GM23338 (cell line): Measurements from ENCODE around the gene AKAP13. TPM values are rescaled to one million over a fixed set of nuclear protein-coding genes. Genes with fewer than 3 reads are reported as not detected.

Experiments
- ATAC-seq: fragments of 200-7000 bp; cut with Tn5 transposase; 3 replicates; pipeline ENCODE4 v1.9.1; 2020
- DNase-seq: peaks from one replicate; pipeline ENCODE4 v3.0.0-alpha.2; 2015; ENCODE audit warnings: low spot score
- H2AFZ ChIP-seq: fragments of 200-600 bp; sonication (generic); 2 replicates; pipeline ENCODE4 v1.8.0; 2016; ENCODE audit warnings: antibody characterized with exemption, mild to moderate bottlenecking, moderate library complexity
- H3F3A ChIP-seq: fragments of 200-600 bp; sonication (generic); replicated peaks from 2 replicates; pipeline ENCODE4 v1.8.0; 2017; ENCODE audit warnings: antibody characterized with exemption, mixed run types, low read depth
- H3K27ac ChIP-seq: fragments of 200-600 bp; sonication (generic); 2 replicates; pipeline ENCODE4 v1.6.1; 2016; ENCODE audit warnings: low read depth
- H3K27me3 ChIP-seq: fragments of 200-600 bp; sonication (generic); 2 replicates; pipeline ENCODE4 v1.8.0; 2016; ENCODE audit warnings: mild to moderate bottlenecking, mixed run types, moderate library complexity; ENCODE audit not compliant: insufficient read depth
- H3K36me3 ChIP-seq: fragments of 200-600 bp; sonication (generic); 2 replicates; pipeline ENCODE4 v1.8.0; 2016; ENCODE audit warnings: mild to moderate bottlenecking; ENCODE audit not compliant: insufficient read depth
- H3K4me1 ChIP-seq: fragments of 200-600 bp; sonication (generic); 2 replicates; pipeline ENCODE4 v1.8.0; 2016; ENCODE audit warnings: mild to moderate bottlenecking, moderate library complexity; ENCODE audit not compliant: insufficient read depth
- H3K4me2 ChIP-seq: fragments of 200-600 bp; sonication (generic); 2 replicates; pipeline ENCODE4 v1.7.1; 2017; ENCODE audit warnings: mixed run types
- H3K4me3 ChIP-seq: fragments of 200-600 bp; sonication (generic); 2 replicates; pipeline ENCODE4 v1.6.1; 2016; ENCODE audit warnings: mixed run types
- H3K79me2 ChIP-seq: fragments of 200-600 bp; sonication (generic); replicated peaks from 2 replicates; pipeline ENCODE4 v1.8.0; 2017; ENCODE audit warnings: mild to moderate bottlenecking; ENCODE audit not compliant: insufficient read depth
- H3K9me2 ChIP-seq: fragments of 200-600 bp; sonication (generic); 2 replicates; pipeline ENCODE4 v1.8.0; 2017; ENCODE audit not compliant: insufficient read depth
- H4K20me1 ChIP-seq: fragments of 200-600 bp; sonication (generic); replicated peaks from 2 replicates; pipeline ENCODE4 v1.8.0; 2017; ENCODE audit warnings: mild to moderate bottlenecking; ENCODE audit not compliant: insufficient read depth
- H3K27ac Mint-ChIP-seq: 2 replicates; pipeline ENCODE4 v1.8.0; 2020; ENCODE audit warnings: inconsistent platforms, mild to moderate bottlenecking, moderate library complexity, mixed read lengths
- H3K27me3 Mint-ChIP-seq: 3 replicates; pipeline ENCODE4 v1.8.0; 2022; ENCODE audit warnings: low read depth, mild to moderate bottlenecking, moderate library complexity, mixed read lengths, inconsistent platforms; ENCODE audit not compliant: insufficient read depth, poor library complexity
- H3K36me3 Mint-ChIP-seq: 3 replicates; pipeline ENCODE4 v1.8.0; 2021; ENCODE audit warnings: low read depth, mild to moderate bottlenecking, inconsistent platforms, moderate library complexity, mixed read lengths
- H3K4me1 Mint-ChIP-seq: 3 replicates; pipeline ENCODE4 v1.8.0; 2020; ENCODE audit warnings: mild to moderate bottlenecking, inconsistent platforms, mixed read lengths
- H3K4me3 Mint-ChIP-seq: 3 replicates; pipeline ENCODE4 v1.8.0; 2021; ENCODE audit warnings: moderate library complexity, mild to moderate bottlenecking, inconsistent platforms, mixed read lengths
- H3K9me3 Mint-ChIP-seq: 3 replicates; pipeline ENCODE4 v1.8.0; 2020; ENCODE audit warnings: moderate library complexity, mild to moderate bottlenecking, inconsistent platforms, mixed read lengths
- EZH2phosphoT487 ChIP-seq: fragments of 200-600 bp; sonication (generic); IDR thresholded peaks from one replicate; pipeline ENCODE4 v1.8.1; 2018; ENCODE audit warnings: antibody characterized with exemption; ENCODE audit not compliant: unreplicated experiment
- JUNB ChIP-seq: IDR thresholded peaks from one replicate; pipeline ENCODE4 v1.6.1; 2016; ENCODE audit warnings: antibody characterized with exemption; ENCODE audit not compliant: unreplicated experiment
- POLR2AphosphoS5 ChIP-seq: IDR thresholded peaks from 2 replicates; pipeline ENCODE4 v1.6.1; 2016; ENCODE audit warnings: antibody characterized with exemption, low read depth
- polyA plus RNA-seq: library from polyadenylated mRNA; unstranded; fragments of >200 nt; fragmentation: Nextera tagmentation; extraction: Ambion mirVana; gene quantifications from 2 replicates; pipeline ENCODE4 v1.2.1, GENCODE V29; 2016
- total RNA-seq: library from RNA; depleted of rRNA; stranded (reverse); fragments of >200 nt; shearing (Covaris generic); gene quantifications from 2 replicates; pipeline ENCODE4 v1.2.3, GENCODE V29; 2014
- TF ChIP-seq, protein P1 (sequence below): IDR thresholded peaks from 2 replicates; pipeline ENCODE4 v1.6.1; 2016; ENCODE audit warnings: antibody characterized with exemption
- TF ChIP-seq, protein P2 (sequence below): fragments of 250-450 bp; sonication (Bioruptor Pico); IDR thresholded peaks from 2 replicates; pipeline ENCODE4 v1.5.0; 2020; ENCODE audit warnings: mild to moderate bottlenecking, moderate library complexity
- TF ChIP-seq, protein P3 (sequence below): IDR thresholded peaks from one replicate; pipeline ENCODE4 v1.6.1; 2018; ENCODE audit warnings: antibody characterized with exemption; ENCODE audit not compliant: unreplicated experiment
- TF ChIP-seq, protein P4 (sequence below), 2 experiments: fragments of 200-600 bp in 1 of 2; sonication (generic) in 1 of 2; conservative IDR thresholded peaks; 2 replicates each; pipeline versions ENCODE4 v1.5.1 to v1.6.1; 2016 to 2017; ENCODE audit warnings: antibody characterized with exemption in 2 of 2, low read depth in 2 of 2, mild to moderate bottlenecking in 2 of 2, moderate library complexity in 1 of 2

Gene AKAP13
- total and polyA plus RNA-seq, 2 experiments from 2014 or later: 46.2 to 60.7 TPM

DNA sequence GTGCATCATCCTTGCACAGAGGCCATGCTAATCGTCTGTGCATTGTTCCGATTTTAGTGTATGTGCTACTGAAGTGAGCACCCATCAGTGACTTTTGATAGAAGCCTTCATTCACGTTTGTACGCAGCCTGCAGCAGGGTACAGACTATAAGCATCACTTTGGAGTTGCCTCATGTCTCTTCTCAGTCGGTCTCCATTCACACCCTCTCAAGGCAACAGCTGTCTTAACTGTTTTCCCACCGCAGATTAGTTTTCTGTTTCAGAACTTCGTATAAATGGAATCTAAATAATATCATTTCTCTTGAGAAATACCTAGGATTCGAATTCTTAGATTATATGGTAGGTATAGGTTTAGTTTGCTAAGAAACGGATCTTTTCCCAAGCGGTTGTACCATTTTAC, 271.1 kb downstream of the AKAP13 start:
- no peak for ATAC-seq
- Histone ChIP-seq H3K27me3 (no peaks in the 10 kb centered on the region), H3K4me3 (no peak overlapping the region), H2AFZ (no peak overlapping the region), H3K4me1 (peaks cover 3% of the 10 kb centered on the region; the same call in 1 of the 2 replicates), H3K4me2 (no peak overlapping the region), H3F3A (no peaks in the 10 kb centered on the region), H3K27ac (no peak overlapping the region), H3K79me2 (no peaks in the 10 kb centered on the region; the same call in 1 of the 2 replicates), H4K20me1 (no peaks in the 10 kb centered on the region), H3K9me2 (no peaks in the 10 kb centered on the region), H3K36me3 (no peaks in the 10 kb centered on the region)
- Mint-ChIP-seq H3K27me3 (peaks cover 4% of the 10 kb centered on the region), H3K36me3 (peaks cover 15% of the 10 kb centered on the region), H3K27ac (no peak overlapping the region), H3K4me1 (peaks cover 8% of the 10 kb centered on the region; the same call in 2 of the 3 replicates), H3K4me3 (no peak overlapping the region), H3K9me3 (no peaks in the 10 kb centered on the region)
- no peak for DNase-seq
- TF ChIP-seq EZH2phosphoT487: no peak
- TF ChIP-seq, protein P1, sequence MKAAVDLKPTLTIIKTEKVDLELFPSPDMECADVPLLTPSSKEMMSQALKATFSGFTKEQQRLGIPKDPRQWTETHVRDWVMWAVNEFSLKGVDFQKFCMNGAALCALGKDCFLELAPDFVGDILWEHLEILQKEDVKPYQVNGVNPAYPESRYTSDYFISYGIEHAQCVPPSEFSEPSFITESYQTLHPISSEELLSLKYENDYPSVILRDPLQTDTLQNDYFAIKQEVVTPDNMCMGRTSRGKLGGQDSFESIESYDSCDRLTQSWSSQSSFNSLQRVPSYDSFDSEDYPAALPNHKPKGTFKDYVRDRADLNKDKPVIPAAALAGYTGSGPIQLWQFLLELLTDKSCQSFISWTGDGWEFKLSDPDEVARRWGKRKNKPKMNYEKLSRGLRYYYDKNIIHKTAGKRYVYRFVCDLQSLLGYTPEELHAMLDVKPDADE: no peak
- TF ChIP-seq, protein P2, sequence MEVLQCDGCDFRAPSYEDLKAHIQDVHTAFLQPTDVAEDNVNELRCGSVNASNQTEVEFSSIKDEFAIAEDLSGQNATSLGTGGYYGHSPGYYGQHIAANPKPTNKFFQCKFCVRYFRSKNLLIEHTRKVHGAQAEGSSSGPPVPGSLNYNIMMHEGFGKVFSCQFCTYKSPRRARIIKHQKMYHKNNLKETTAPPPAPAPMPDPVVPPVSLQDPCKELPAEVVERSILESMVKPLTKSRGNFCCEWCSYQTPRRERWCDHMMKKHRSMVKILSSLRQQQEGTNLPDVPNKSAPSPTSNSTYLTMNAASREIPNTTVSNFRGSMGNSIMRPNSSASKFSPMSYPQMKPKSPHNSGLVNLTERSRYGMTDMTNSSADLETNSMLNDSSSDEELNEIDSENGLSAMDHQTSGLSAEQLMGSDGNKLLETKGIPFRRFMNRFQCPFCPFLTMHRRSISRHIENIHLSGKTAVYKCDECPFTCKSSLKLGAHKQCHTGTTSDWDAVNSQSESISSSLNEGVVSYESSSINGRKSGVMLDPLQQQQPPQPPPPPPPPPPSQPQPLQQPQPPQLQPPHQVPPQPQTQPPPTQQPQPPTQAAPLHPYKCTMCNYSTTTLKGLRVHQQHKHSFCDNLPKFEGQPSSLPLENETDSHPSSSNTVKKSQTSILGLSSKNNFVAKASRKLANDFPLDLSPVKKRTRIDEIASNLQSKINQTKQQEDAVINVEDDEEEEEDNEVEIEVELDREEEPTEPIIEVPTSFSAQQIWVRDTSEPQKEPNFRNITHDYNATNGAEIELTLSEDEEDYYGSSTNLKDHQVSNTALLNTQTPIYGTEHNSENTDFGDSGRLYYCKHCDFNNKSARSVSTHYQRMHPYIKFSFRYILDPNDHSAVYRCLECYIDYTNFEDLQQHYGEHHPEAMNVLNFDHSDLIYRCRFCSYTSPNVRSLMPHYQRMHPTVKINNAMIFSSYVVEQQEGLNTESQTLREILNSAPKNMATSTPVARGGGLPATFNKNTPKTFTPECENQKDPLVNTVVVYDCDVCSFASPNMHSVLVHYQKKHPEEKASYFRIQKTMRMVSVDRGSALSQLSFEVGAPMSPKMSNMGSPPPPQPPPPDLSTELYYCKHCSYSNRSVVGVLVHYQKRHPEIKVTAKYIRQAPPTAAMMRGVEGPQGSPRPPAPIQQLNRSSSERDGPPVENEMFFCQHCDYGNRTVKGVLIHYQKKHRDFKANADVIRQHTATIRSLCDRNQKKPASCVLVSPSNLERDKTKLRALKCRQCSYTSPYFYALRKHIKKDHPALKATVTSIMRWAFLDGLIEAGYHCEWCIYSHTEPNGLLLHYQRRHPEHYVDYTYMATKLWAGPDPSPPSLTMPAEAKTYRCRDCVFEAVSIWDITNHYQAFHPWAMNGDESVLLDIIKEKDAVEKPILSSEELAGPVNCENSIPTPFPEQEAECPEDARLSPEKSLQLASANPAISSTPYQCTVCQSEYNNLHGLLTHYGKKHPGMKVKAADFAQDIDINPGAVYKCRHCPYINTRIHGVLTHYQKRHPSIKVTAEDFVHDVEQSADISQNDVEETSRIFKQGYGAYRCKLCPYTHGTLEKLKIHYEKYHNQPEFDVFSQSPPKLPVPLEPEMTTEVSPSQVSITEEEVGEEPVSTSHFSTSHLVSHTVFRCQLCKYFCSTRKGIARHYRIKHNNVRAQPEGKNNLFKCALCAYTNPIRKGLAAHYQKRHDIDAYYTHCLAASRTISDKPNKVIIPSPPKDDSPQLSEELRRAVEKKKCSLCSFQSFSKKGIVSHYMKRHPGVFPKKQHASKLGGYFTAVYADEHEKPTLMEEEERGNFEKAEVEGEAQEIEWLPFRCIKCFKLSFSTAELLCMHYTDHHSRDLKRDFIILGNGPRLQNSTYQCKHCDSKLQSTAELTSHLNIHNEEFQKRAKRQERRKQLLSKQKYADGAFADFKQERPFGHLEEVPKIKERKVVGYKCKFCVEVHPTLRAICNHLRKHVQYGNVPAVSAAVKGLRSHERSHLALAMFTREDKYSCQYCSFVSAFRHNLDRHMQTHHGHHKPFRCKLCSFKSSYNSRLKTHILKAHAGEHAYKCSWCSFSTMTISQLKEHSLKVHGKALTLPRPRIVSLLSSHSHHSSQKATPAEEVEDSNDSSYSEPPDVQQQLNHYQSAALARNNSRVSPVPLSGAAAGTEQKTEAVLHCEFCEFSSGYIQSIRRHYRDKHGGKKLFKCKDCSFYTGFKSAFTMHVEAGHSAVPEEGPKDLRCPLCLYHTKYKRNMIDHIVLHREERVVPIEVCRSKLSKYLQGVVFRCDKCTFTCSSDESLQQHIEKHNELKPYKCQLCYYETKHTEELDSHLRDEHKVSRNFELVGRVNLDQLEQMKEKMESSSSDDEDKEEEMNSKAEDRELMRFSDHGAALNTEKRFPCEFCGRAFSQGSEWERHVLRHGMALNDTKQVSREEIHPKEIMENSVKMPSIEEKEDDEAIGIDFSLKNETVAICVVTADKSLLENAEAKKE (CRISPR knock-in tag): no peak
- TF ChIP-seq POLR2AphosphoS5: no peak
- no peak for TF ChIP-seq JUNB
- TF ChIP-seq, protein P3, sequence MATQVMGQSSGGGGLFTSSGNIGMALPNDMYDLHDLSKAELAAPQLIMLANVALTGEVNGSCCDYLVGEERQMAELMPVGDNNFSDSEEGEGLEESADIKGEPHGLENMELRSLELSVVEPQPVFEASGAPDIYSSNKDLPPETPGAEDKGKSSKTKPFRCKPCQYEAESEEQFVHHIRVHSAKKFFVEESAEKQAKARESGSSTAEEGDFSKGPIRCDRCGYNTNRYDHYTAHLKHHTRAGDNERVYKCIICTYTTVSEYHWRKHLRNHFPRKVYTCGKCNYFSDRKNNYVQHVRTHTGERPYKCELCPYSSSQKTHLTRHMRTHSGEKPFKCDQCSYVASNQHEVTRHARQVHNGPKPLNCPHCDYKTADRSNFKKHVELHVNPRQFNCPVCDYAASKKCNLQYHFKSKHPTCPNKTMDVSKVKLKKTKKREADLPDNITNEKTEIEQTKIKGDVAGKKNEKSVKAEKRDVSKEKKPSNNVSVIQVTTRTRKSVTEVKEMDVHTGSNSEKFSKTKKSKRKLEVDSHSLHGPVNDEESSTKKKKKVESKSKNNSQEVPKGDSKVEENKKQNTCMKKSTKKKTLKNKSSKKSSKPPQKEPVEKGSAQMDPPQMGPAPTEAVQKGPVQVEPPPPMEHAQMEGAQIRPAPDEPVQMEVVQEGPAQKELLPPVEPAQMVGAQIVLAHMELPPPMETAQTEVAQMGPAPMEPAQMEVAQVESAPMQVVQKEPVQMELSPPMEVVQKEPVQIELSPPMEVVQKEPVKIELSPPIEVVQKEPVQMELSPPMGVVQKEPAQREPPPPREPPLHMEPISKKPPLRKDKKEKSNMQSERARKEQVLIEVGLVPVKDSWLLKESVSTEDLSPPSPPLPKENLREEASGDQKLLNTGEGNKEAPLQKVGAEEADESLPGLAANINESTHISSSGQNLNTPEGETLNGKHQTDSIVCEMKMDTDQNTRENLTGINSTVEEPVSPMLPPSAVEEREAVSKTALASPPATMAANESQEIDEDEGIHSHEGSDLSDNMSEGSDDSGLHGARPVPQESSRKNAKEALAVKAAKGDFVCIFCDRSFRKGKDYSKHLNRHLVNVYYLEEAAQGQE: no peak
- TF ChIP-seq, protein P4, sequence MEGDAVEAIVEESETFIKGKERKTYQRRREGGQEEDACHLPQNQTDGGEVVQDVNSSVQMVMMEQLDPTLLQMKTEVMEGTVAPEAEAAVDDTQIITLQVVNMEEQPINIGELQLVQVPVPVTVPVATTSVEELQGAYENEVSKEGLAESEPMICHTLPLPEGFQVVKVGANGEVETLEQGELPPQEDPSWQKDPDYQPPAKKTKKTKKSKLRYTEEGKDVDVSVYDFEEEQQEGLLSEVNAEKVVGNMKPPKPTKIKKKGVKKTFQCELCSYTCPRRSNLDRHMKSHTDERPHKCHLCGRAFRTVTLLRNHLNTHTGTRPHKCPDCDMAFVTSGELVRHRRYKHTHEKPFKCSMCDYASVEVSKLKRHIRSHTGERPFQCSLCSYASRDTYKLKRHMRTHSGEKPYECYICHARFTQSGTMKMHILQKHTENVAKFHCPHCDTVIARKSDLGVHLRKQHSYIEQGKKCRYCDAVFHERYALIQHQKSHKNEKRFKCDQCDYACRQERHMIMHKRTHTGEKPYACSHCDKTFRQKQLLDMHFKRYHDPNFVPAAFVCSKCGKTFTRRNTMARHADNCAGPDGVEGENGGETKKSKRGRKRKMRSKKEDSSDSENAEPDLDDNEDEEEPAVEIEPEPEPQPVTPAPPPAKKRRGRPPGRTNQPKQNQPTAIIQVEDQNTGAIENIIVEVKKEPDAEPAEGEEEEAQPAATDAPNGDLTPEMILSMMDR (conservative IDR thresholded peaks at IDR 0.05; ENCODE audit: low read depth in 2 of 2): no peak
